ENCODE data around the gene SIGLEC8. TPM values are rescaled to one million over a fixed set of nuclear protein-coding genes. Genes with fewer than 3 reads are reported as not detected.
A peak's percentile ranks its signal among the peaks of the same experiment; 100 is the strongest.
"Not testable (repeated sequence)": the region's sequence is repeated elsewhere in the genome, so short reads cannot be mapped to it uniquely, and the experiment has no call there.

SIGLEC8 gene
- total and polyA plus RNA-seq, 12 donors: 0.33 to 34.0 (median 5.5) TPM

DNA sequence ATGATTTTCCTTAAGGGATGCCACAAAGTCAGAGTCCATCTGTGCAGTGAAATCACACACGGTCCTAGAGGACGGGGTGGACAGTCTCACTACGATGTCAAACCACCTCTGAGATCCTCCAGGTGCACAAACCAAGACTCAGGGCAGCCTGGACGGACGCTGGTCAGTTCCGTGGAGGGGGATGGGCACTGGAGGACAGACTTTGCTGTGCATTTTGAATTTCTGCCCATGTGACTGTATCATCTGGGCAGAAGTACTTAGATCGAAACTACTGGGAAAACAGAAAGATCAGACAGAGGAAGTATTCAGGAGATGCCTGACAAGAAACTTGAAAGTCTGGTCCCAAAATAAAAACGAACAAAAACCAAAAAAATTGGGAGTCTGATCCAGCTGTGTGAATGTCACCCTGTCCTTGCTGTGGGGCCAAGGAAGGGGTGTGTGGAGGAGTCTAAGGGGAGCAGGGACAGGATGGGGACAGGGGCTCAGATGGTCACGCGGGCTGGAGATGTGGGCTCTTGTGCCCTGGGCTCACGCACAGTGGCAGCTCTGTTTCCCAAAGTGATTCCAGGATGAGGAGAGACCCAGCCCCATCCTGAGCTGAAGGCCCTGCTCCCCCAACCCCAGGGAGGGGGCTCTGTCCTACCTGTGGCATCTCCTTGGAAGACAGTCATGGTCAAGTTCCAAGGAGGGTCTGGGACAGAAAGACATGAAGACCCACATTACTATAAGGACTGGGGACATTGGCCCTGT, 1.5 kb downstream of the SIGLEC8 start:
- H3K4me1 ChIP-seq (replicated peaks in 1 of 2): no peaks in the 10 kb centered on the region
- intact Hi-C loops (cut with DNase I): no loop called here

GRCh38 chr19:51450730-51451307, 7.4 kb downstream of the SIGLEC8 start:
- 80 to 85% (median 84%) methylated on average over 5 of the region's 5 CpGs for WGBS, 4 donors
- intact Hi-C loops (cut with DNase I): no loop called here
- no peak for DNase-seq
- Histone ChIP-seq H3K9me3 (replicated peaks in 1 of 3) (no peaks in the 10 kb centered on the region), H3K36me3 (replicated peaks in 1 of 2) (no peaks in the 10 kb centered on the region), H3K27ac (no peak overlapping the region), H3K4me3 (no peak overlapping the region), H3K27me3 (no peaks in the 10 kb centered on the region), H3K4me1 (replicated peaks in 1 of 2) (no peaks in the 10 kb centered on the region)
- TF ChIP-seq, protein P1, sequence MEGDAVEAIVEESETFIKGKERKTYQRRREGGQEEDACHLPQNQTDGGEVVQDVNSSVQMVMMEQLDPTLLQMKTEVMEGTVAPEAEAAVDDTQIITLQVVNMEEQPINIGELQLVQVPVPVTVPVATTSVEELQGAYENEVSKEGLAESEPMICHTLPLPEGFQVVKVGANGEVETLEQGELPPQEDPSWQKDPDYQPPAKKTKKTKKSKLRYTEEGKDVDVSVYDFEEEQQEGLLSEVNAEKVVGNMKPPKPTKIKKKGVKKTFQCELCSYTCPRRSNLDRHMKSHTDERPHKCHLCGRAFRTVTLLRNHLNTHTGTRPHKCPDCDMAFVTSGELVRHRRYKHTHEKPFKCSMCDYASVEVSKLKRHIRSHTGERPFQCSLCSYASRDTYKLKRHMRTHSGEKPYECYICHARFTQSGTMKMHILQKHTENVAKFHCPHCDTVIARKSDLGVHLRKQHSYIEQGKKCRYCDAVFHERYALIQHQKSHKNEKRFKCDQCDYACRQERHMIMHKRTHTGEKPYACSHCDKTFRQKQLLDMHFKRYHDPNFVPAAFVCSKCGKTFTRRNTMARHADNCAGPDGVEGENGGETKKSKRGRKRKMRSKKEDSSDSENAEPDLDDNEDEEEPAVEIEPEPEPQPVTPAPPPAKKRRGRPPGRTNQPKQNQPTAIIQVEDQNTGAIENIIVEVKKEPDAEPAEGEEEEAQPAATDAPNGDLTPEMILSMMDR (IDR thresholded peaks at IDR 0.05): no peak
- no peak for TF ChIP-seq POLR2A (IDR thresholded peaks at IDR 0.05)

More for the DNA sequence above, 1.5 kb downstream of the SIGLEC8 start:
- Histone ChIP-seq H3K36me3 (replicated peaks in 1 of 2) (no peaks in the 10 kb centered on the region), H3K4me3 (no peak overlapping the region), H3K27ac (peak overlapping the region in 2 of 5 donors; percentile 44 to 68), H3K27me3 (peaks cover 2% of the 10 kb centered on the region), H3K9me3 (replicated peaks in 1 of 3) (no peaks in the 10 kb centered on the region)
- 56 to 65% (median 60%) methylated on average over 11 of the region's 11 CpGs for WGBS, 4 donors
- peak in 2 of 7 donors; percentile 32 to 38 for DNase-seq
- TF ChIP-seq, protein P1 (IDR thresholded peaks at IDR 0.05): no peak
- TF ChIP-seq POLR2A (IDR thresholded peaks at IDR 0.05): no peak

- H3K27ac ChIP-seq: no peak overlapping the region
- intact Hi-C loops (cut with DNase I): no loop called here
- no peaks in the 10 kb centered on the region for H3K36me3 ChIP-seq (replicated peaks in 1 of 2)
- no peak for DNase-seq
- H3K4me3 ChIP-seq: no peak overlapping the region
- no peaks in the 10 kb centered on the region for H3K4me1 ChIP-seq (replicated peaks in 1 of 2)
- 55 to 58% (median 56%) methylated on average over 13 of the region's 13 CpGs for WGBS, 4 donors
- TF ChIP-seq, protein P1 (IDR thresholded peaks at IDR 0.05): no peak
- TF ChIP-seq POLR2A (IDR thresholded peaks at IDR 0.05): no peak
- no peaks in the 10 kb centered on the region for H3K27me3 ChIP-seq
- no peaks in the 10 kb centered on the region for H3K9me3 ChIP-seq (replicated peaks in 1 of 3)
Measured at GRCh38 chr19:51448411-51449016, 9.7 kb downstream of the SIGLEC8 start.

- Histone ChIP-seq H3K4me1 (replicated peaks in 1 of 2) (no peaks in the 10 kb centered on the region), H3K36me3 (replicated peaks in 1 of 2) (no peaks in the 10 kb centered on the region), H3K4me3 (no peak overlapping the region), H3K9me3 (replicated peaks in 1 of 3) (no peaks in the 10 kb centered on the region), H3K27me3 (no peaks in the 10 kb centered on the region), H3K27ac (no peak overlapping the region)
- TF ChIP-seq, protein P1 (IDR thresholded peaks at IDR 0.05): no peak
- TF ChIP-seq POLR2A (IDR thresholded peaks at IDR 0.05): no peak
- DNase-seq: no peak
- 70 to 80% (median 76%) methylated on average over 7 of the region's 7 CpGs for WGBS, 4 donors
- intact Hi-C loops (cut with DNase I): no loop called here
Measured at GRCh38 chr19:51448011-51448410, 10.2 kb downstream of the SIGLEC8 start.

- DNase-seq; H3K4me3 ChIP-seq; H3K27me3 ChIP-seq; H3K27ac ChIP-seq; intact Hi-C loops (cut with DNase I); H3K4me1 ChIP-seq (replicated peaks in 1 of 2); H3K36me3 ChIP-seq (replicated peaks in 1 of 2); H3K9me3 ChIP-seq (replicated peaks in 1 of 3): not testable (repeated sequence)
- 67 to 82% (median 72%) methylated on average over 3 of the region's 3 CpGs for WGBS, 4 donors
Measured at GRCh38 chr19:51447510-51447909, 10.7 kb downstream of the SIGLEC8 start.
